ENCODE results near the gene AVEN.
A peak's percentile ranks its signal among the peaks of the same experiment; 100 is the strongest.

AVEN gene

GRCh38 chr15:33932734-33933133 is 106.3 kb downstream of the AVEN start:
- Histone ChIP-seq H2BK120ac (ENCODE audit: insufficient read depth, low read length, poor library complexity) (no peak overlapping the region), H3K36me3 (ENCODE audit: control insufficient read depth in 1 of 2, insufficient read depth in 2 of 2, low read length in 2 of 2) (no peaks in the 10 kb centered on the region), H2AK5ac (ENCODE audit: low read length) (no peak overlapping the region), H3K79me1 (ENCODE audit: low read length) (no peaks in the 10 kb centered on the region), H3K23ac (ENCODE audit: low read length) (no peak overlapping the region), H3K79me2 (ENCODE audit: control insufficient read depth, insufficient read depth, low read length, poor library complexity) (no peaks in the 10 kb centered on the region), H3K9me3 (ENCODE audit: insufficient read depth, low read depth, low read length) (no peaks in the 10 kb centered on the region), H3K27ac (ENCODE audit: low read depth, low read length) (no peak overlapping the region), H3K14ac (ENCODE audit: low read length) (no peak overlapping the region), H3K4me2 (ENCODE audit: low read length) (no peak overlapping the region), H3K18ac (ENCODE audit: low read length) (no peak overlapping the region), H4K91ac (ENCODE audit: low read depth, low read length) (no peak overlapping the region), H4K8ac (ENCODE audit: low read depth, low read length) (no peak overlapping the region), H2BK5ac (ENCODE audit: low read depth, low read length, poor library complexity) (no peak overlapping the region), H4K12ac (ENCODE audit: low read depth, low read length) (no peak overlapping the region), H3K27me3 (ENCODE audit: insufficient read depth, low read length) (no peaks in the 10 kb centered on the region), H3K4me3 (ENCODE audit: low read depth, low read length) (no peak overlapping the region), H2AFZ (ENCODE audit: insufficient read depth, low read length, poor library complexity) (no peak overlapping the region), H3K4me1 (ENCODE audit: control insufficient read depth in 1 of 2, insufficient read depth in 2 of 2, low read length in 2 of 2) (no peaks in the 10 kb centered on the region), H2BK12ac (ENCODE audit: low read length) (no peak overlapping the region), H3K9ac (ENCODE audit: low read length) (no peak overlapping the region), H3K4ac (ENCODE audit: low read depth, low read length) (no peak overlapping the region)
- no CpG with 5 or more reads among the region's 2 CpGs for WGBS (ENCODE audit: extremely low coverage, insufficient coverage, insufficient read length)
- no peak for DNase-seq

GRCh38 chr15:33926260-33926659 is 112.7 kb downstream of the AVEN start:
- DNase-seq = no peak

GRCh38 chr15:33923446-33923845 is 115.6 kb downstream of the AVEN start:
- no peak overlapping the region for H3K27ac ChIP-seq (ENCODE audit: low read depth, low read length)
- no peak overlapping the region for H2AFZ ChIP-seq (ENCODE audit: insufficient read depth, low read length, poor library complexity)
- H2BK120ac ChIP-seq (ENCODE audit: insufficient read depth, low read length, poor library complexity) = no peak overlapping the region
- no peak overlapping the region for H2AK5ac ChIP-seq (ENCODE audit: low read length)
- no peaks in the 10 kb centered on the region for H3K79me2 ChIP-seq (ENCODE audit: control insufficient read depth, insufficient read depth, low read length, poor library complexity)
- no peak overlapping the region for H4K91ac ChIP-seq (ENCODE audit: low read depth, low read length)
- no CpG with 5 or more reads among the region's 1 CpG for WGBS (ENCODE audit: extremely low coverage, insufficient coverage, insufficient read length)
- H3K79me1 ChIP-seq (ENCODE audit: low read length) = no peaks in the 10 kb centered on the region
- H3K4ac ChIP-seq (ENCODE audit: low read depth, low read length) = no peak overlapping the region
- no peak overlapping the region for H3K4me3 ChIP-seq (ENCODE audit: low read depth, low read length)
- no peak overlapping the region for H4K12ac ChIP-seq (ENCODE audit: low read depth, low read length)
- no peak overlapping the region for H2BK12ac ChIP-seq (ENCODE audit: low read length)
- DNase-seq = no peak
- no peak overlapping the region for H3K14ac ChIP-seq (ENCODE audit: low read length)
- no peaks in the 10 kb centered on the region for H3K27me3 ChIP-seq (ENCODE audit: insufficient read depth, low read length)
- no peaks in the 10 kb centered on the region for H3K9me3 ChIP-seq (ENCODE audit: insufficient read depth, low read depth, low read length)
- H3K18ac ChIP-seq (ENCODE audit: low read length) = no peak overlapping the region
- no peak overlapping the region for H2BK5ac ChIP-seq (ENCODE audit: low read depth, low read length, poor library complexity)
- H3K4me1 ChIP-seq (ENCODE audit: control insufficient read depth in 1 of 2, insufficient read depth in 2 of 2, low read length in 2 of 2) = no peaks in the 10 kb centered on the region
- H3K9ac ChIP-seq (ENCODE audit: low read length) = no peak overlapping the region
- no peak overlapping the region for H4K8ac ChIP-seq (ENCODE audit: low read depth, low read length)
- H3K4me2 ChIP-seq (ENCODE audit: low read length) = no peak overlapping the region
- H3K36me3 ChIP-seq (ENCODE audit: control insufficient read depth in 1 of 2, insufficient read depth in 2 of 2, low read length in 2 of 2) = no peaks in the 10 kb centered on the region
- no peak overlapping the region for H3K23ac ChIP-seq (ENCODE audit: low read length)

More at GRCh38 chr15:33926260-33926659, 112.7 kb downstream of the AVEN start:
- Histone ChIP-seq H3K27me3 (ENCODE audit: insufficient read depth, low read length) (no peaks in the 10 kb centered on the region), H3K36me3 (ENCODE audit: control insufficient read depth in 1 of 2, insufficient read depth in 2 of 2, low read length in 2 of 2) (no peaks in the 10 kb centered on the region), H2BK120ac (ENCODE audit: insufficient read depth, low read length, poor library complexity) (no peak overlapping the region), H3K79me1 (ENCODE audit: low read length) (no peaks in the 10 kb centered on the region), H2BK12ac (ENCODE audit: low read length) (no peak overlapping the region), H3K4me3 (ENCODE audit: low read depth, low read length) (no peak overlapping the region), H4K91ac (ENCODE audit: low read depth, low read length) (no peak overlapping the region), H4K8ac (ENCODE audit: low read depth, low read length) (no peak overlapping the region), H3K4ac (ENCODE audit: low read depth, low read length) (no peak overlapping the region), H3K9me3 (ENCODE audit: insufficient read depth, low read depth, low read length) (no peaks in the 10 kb centered on the region), H3K14ac (ENCODE audit: low read length) (no peak overlapping the region), H3K18ac (ENCODE audit: low read length) (no peak overlapping the region), H4K12ac (ENCODE audit: low read depth, low read length) (no peak overlapping the region), H3K23ac (ENCODE audit: low read length) (no peak overlapping the region), H3K79me2 (ENCODE audit: control insufficient read depth, insufficient read depth, low read length, poor library complexity) (no peaks in the 10 kb centered on the region), H3K27ac (ENCODE audit: low read depth, low read length) (no peak overlapping the region), H3K4me2 (ENCODE audit: low read length) (no peak overlapping the region), H3K4me1 (ENCODE audit: control insufficient read depth in 1 of 2, insufficient read depth in 2 of 2, low read length in 2 of 2) (no peaks in the 10 kb centered on the region), H2AK5ac (ENCODE audit: low read length) (no peak overlapping the region), H2BK5ac (ENCODE audit: low read depth, low read length, poor library complexity) (no peak overlapping the region), H3K9ac (ENCODE audit: low read length) (no peak overlapping the region), H2AFZ (ENCODE audit: insufficient read depth, low read length, poor library complexity) (no peak overlapping the region)
- no CpG with 5 or more reads among the region's 4 CpGs for WGBS (ENCODE audit: extremely low coverage, insufficient coverage, insufficient read length)

- whole genome bisulfite sequencing (ENCODE audit: extremely low coverage, insufficient coverage, insufficient read length) = no CpG with 5 or more reads among the region's 11 CpGs
These were observed 123.2 kb downstream of the AVEN start for GRCh38 chr15:33915571-33916407.

More at GRCh38 chr15:33915571-33916407, 123.2 kb downstream of the AVEN start:
- H2BK5ac ChIP-seq (ENCODE audit: low read depth, low read length, poor library complexity) = no peak overlapping the region
- no peak overlapping the region for H3K4ac ChIP-seq (ENCODE audit: low read depth, low read length)
- no peak overlapping the region for H2AFZ ChIP-seq (ENCODE audit: insufficient read depth, low read length, poor library complexity)
- peak overlapping the region; percentile 28 for H3K18ac ChIP-seq (ENCODE audit: low read length)
- no peaks in the 10 kb centered on the region for H3K27me3 ChIP-seq (ENCODE audit: insufficient read depth, low read length)
- no peak overlapping the region for H3K27ac ChIP-seq (ENCODE audit: low read depth, low read length)
- H3K79me2 ChIP-seq (ENCODE audit: control insufficient read depth, insufficient read depth, low read length, poor library complexity) = peaks cover 2% of the 10 kb centered on the region
- H3K14ac ChIP-seq (ENCODE audit: low read length) = no peak overlapping the region
- H3K4me1 ChIP-seq (ENCODE audit: control insufficient read depth in 1 of 2, insufficient read depth in 2 of 2, low read length in 2 of 2) = peaks cover 5 to 7% of the 10 kb centered on the region in 2 experiments
- peak; percentile 44 to 56 for DNase-seq
- H3K79me1 ChIP-seq (ENCODE audit: low read length) = no peaks in the 10 kb centered on the region
- no peaks in the 10 kb centered on the region for H3K36me3 ChIP-seq (ENCODE audit: control insufficient read depth in 1 of 2, insufficient read depth in 2 of 2, low read length in 2 of 2)
- no peak overlapping the region for H3K23ac ChIP-seq (ENCODE audit: low read length)
- H4K12ac ChIP-seq (ENCODE audit: low read depth, low read length) = no peak overlapping the region
- H4K91ac ChIP-seq (ENCODE audit: low read depth, low read length) = no peak overlapping the region
- H4K8ac ChIP-seq (ENCODE audit: low read depth, low read length) = no peak overlapping the region
- H3K4me3 ChIP-seq (ENCODE audit: low read depth, low read length) = no peak overlapping the region
- H3K9me3 ChIP-seq (ENCODE audit: insufficient read depth, low read depth, low read length) = no peaks in the 10 kb centered on the region
- H2AK5ac ChIP-seq (ENCODE audit: low read length) = no peak overlapping the region
- no peak overlapping the region for H3K9ac ChIP-seq (ENCODE audit: low read length)
- no peak overlapping the region for H3K4me2 ChIP-seq (ENCODE audit: low read length)
- no peak overlapping the region for H2BK12ac ChIP-seq (ENCODE audit: low read length)
- H2BK120ac ChIP-seq (ENCODE audit: insufficient read depth, low read length, poor library complexity) = no peak overlapping the region
